B cell (primary cell): ENCODE measurements around the gene THBS3. TPM values are rescaled to one million over a fixed set of nuclear protein-coding genes. Genes with fewer than 3 reads are reported as not detected.
A peak's percentile ranks its signal among the peaks of the same experiment; 100 is the strongest.

ENCODE experiments used
- ATAC-seq: fragments of 200-7000 bp; cut with Tn5 transposase; one replicate; pipeline ENCODE4 v1.10.0; 2021; ENCODE audit warnings: low read depth, mild to moderate bottlenecking, moderate number of reproducible peaks, moderate library complexity
- CTCF ChIA-PET: fragments of 350-600 bp; sonication (Branson Sonifier 250); formaldehyde crosslinking; loops from one replicate; lab custom pipeline; 2021; ENCODE audit warnings: antibody characterized with exemption, inconsistent platforms; lab: Charles Lee
- POLR2A ChIA-PET: fragments of 350-600 bp; sonication (Branson Sonifier 250); formaldehyde crosslinking; loops from one replicate; lab custom pipeline; 2021; ENCODE audit warnings: antibody characterized with exemption; lab: Charles Lee
- DNase-seq: peaks from one replicate; pipeline ENCODE4 v3.0.0; 2013
- H2AFZ ChIP-seq: 2 replicates; pipeline ENCODE4 v1.6.1; 2012; ENCODE audit warnings: mild to moderate bottlenecking, low read depth, low read length; ENCODE audit not compliant: insufficient read depth, poor library complexity, severe bottlenecking
- H3K27ac ChIP-seq, 2 donors: 1 replicate in 1 of 2; 2 replicates in 1 of 2; pipeline ENCODE4 v1.5.1; 2012 to 2013; ENCODE audit warnings: low read length in 2 of 2, mild to moderate bottlenecking in 2 of 2, moderate library complexity in 1 of 2
- H3K27me3 ChIP-seq, 4 experiments: fragments of 200-600 bp in 1 of 4; sonication (generic) in 1 of 4; replicated peaks in 1 of 4; 1 replicate in 2 of 4; 2 replicates in 2 of 4; pipeline versions ENCODE4 v1.6.1 to v1.7.0; 2013 to 2016; ENCODE audit warnings: low read length in 3 of 4, mild to moderate bottlenecking in 2 of 4, mixed read lengths in 1 of 4, moderate library complexity in 1 of 4; ENCODE audit not compliant: insufficient read depth in 4 of 4, control insufficient read depth in 3 of 4; ENCODE audit errors: control extremely low read depth in 1 of 4
- H3K36me3 ChIP-seq, 2 experiments: replicated peaks in 1 of 2; 1 replicate in 1 of 2; 2 replicates in 1 of 2; pipeline versions ENCODE4 v1.6.1 to v1.7.1; 2013; ENCODE audit warnings: low read length in 1 of 2; ENCODE audit not compliant: insufficient read depth in 2 of 2, control insufficient read depth in 1 of 2; ENCODE audit errors: control extremely low read depth in 1 of 2, extremely low read depth in 1 of 2
- H3K4me1 ChIP-seq, 2 donors: fragments of 200-600 bp in 1 of 2; sonication (generic) in 1 of 2; 1 replicate in 1 of 2; 2 replicates in 1 of 2; pipeline versions ENCODE4 v1.5.1 to v1.6.1; 2013 to 2017; ENCODE audit warnings: low read length in 2 of 2; ENCODE audit not compliant: control insufficient read depth in 2 of 2, insufficient read depth in 2 of 2
- H3K4me2 ChIP-seq: replicated peaks from 2 replicates; pipeline ENCODE3; 2012; ENCODE audit warnings: mild to moderate bottlenecking, low read depth, low read length; ENCODE audit not compliant: poor library complexity, severe bottlenecking
- H3K4me3 ChIP-seq, 5 experiments: fragments of 200-600 bp in 1 of 5; sonication (generic) in 1 of 5; 1 replicate in 3 of 5; 2 replicates in 2 of 5; pipeline versions ENCODE4 v1.5.1 to v1.7.0; 2011 to 2016; ENCODE audit warnings: low read length in 4 of 5, mild to moderate bottlenecking in 4 of 5, low read depth in 2 of 5, control low read depth in 1 of 5, moderate library complexity in 1 of 5; ENCODE audit not compliant: insufficient read depth in 1 of 5; ENCODE audit errors: control extremely low read depth in 1 of 5, extremely low read depth in 1 of 5
- H3K79me2 ChIP-seq: fragments of 200-600 bp; sonication (generic); one replicate; pipeline ENCODE4 v1.6.0; 2016; ENCODE audit warnings: low read length; ENCODE audit not compliant: control insufficient read depth, insufficient read depth
- H3K9ac ChIP-seq: fragments of 200-600 bp; sonication (generic); 2 replicates; pipeline ENCODE4 v1.6.1; 2017; ENCODE audit warnings: mild to moderate bottlenecking, low read length, moderate library complexity
- H3K9me3 ChIP-seq, 3 donors: one replicate each; pipeline versions ENCODE4 v1.6.1 to v1.7.1; 2013; ENCODE audit warnings: low read length in 2 of 3; ENCODE audit not compliant: control insufficient read depth in 2 of 3, insufficient read depth in 1 of 3; ENCODE audit errors: control extremely low read depth in 1 of 3
- H4K20me1 ChIP-seq: 2 replicates; pipeline ENCODE4 v1.6.0; 2012; ENCODE audit warnings: mild to moderate bottlenecking, low read length; ENCODE audit not compliant: insufficient read depth, control insufficient read depth, poor library complexity, severe bottlenecking
- H3K27ac Mint-ChIP-seq: one replicate; pipeline ENCODE4 v1.8.0; 2021; ENCODE audit warnings: mixed read lengths
- H3K27me3 Mint-ChIP-seq: one replicate; pipeline ENCODE4 v1.8.0; 2021; ENCODE audit warnings: mixed read lengths
- H3K4me1 Mint-ChIP-seq: one replicate; pipeline ENCODE4 v1.8.0; 2021; ENCODE audit warnings: mixed read lengths
- H3K4me3 Mint-ChIP-seq: one replicate; pipeline ENCODE4 v1.8.0; 2021; ENCODE audit warnings: mixed read lengths
- H3K9me3 Mint-ChIP-seq: one replicate; pipeline ENCODE4 v1.8.0; 2022; ENCODE audit warnings: mixed read lengths; ENCODE audit not compliant: insufficient read depth
- EZH2 ChIP-seq: IDR thresholded peaks from 2 replicates; pipeline ENCODE4 v1.6.1; 2012; ENCODE audit warnings: borderline replicate concordance, low read depth, mild to moderate bottlenecking, moderate library complexity, low read length; ENCODE audit not compliant: insufficient read depth, poor library complexity, severe bottlenecking
- WGBS: methylation state at CpG from one replicate; pipeline ENCODE4 v1.1.5; 2013; ENCODE audit warnings: missing lambda C conversion rate; ENCODE audit not compliant: insufficient coverage; 5-methylcytosine and 5-hydroxymethylcytosine counted together
- intact Hi-C: fragments of 100-400 bp; cut with micrococcal nuclease; formaldehyde crosslinking; loops from one replicate; pipeline ENCODE4 v1.10.0; 2022
- polyA plus RNA-seq: library from polyadenylated mRNA; depleted of rRNA; stranded (reverse); fragments of >200 nt; gene quantifications from 2 replicates; pipeline ENCODE4 v1.2.3, GENCODE V29; 2012
- total RNA-seq, 2 donors: library from RNA; stranded (reverse); fragments of 120-200 nt in 1 of 2; gene quantifications; 1 replicate in 1 of 2; 2 replicates in 1 of 2; pipeline versions ENCODE4 v1.2.3 to v1.2.4, GENCODE V29; 2013 to 2022
- TF ChIP-seq, protein P1 (sequence below): fragments of 200-600 bp; IDR thresholded peaks from one replicate; pipeline ENCODE4 v1.8.0; 2022; ENCODE audit warnings: antibody characterized with exemption, mild to moderate bottlenecking

Gene THBS3
- total and polyA plus RNA-seq, 2 donors (not counting 1 experiment from before 2014, with no cell fraction given), result 28.0 to 28.6 TPM

DNA sequence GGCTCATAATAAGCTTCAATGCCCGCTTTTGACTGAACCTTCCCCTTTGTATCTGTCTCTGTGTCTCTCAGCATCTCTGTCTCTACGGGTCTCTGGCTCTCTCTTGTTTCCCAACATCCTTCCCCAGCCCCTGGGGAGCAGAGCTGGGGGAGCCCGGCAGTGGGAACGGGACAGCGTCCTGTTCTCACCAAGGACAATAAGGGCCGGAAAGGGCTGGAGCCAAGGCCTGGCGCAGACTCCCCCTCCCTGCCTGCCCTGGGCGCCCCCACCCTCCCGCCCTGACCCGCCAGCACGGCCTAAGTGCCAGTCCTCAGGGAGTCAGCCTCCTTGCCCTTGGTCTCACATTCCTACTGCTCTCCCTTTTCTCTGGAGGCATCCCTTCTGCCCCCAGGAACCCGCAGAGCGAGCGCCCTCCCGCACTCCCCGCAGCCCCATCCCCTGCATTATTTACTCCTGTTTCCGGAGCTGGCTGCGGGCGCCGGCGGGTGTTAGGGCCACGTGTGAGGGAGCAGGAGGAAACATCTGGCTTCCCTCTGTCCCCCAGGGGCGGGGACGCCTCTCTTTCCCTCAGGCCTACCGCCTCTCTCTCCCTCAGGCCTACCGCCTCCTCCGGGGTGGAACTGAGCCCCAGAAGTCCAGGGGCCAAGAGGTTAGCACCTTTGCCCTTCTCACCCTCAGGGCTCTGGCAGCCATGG lies 41.1 kb downstream of the THBS3 start:
- peaks cover 20% of the 10 kb centered on the region for H3K4me1 Mint-ChIP-seq
- peak overlapping the region; percentile 77 for H3K4me2 ChIP-seq
- peaks cover 10 to 22% of the 10 kb centered on the region in 2 donors for H3K4me1 ChIP-seq
- no peak for TF ChIP-seq EZH2
- TF ChIP-seq, protein P1, sequence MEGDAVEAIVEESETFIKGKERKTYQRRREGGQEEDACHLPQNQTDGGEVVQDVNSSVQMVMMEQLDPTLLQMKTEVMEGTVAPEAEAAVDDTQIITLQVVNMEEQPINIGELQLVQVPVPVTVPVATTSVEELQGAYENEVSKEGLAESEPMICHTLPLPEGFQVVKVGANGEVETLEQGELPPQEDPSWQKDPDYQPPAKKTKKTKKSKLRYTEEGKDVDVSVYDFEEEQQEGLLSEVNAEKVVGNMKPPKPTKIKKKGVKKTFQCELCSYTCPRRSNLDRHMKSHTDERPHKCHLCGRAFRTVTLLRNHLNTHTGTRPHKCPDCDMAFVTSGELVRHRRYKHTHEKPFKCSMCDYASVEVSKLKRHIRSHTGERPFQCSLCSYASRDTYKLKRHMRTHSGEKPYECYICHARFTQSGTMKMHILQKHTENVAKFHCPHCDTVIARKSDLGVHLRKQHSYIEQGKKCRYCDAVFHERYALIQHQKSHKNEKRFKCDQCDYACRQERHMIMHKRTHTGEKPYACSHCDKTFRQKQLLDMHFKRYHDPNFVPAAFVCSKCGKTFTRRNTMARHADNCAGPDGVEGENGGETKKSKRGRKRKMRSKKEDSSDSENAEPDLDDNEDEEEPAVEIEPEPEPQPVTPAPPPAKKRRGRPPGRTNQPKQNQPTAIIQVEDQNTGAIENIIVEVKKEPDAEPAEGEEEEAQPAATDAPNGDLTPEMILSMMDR, result no peak
- peaks cover 0 to 21% of the 10 kb centered on the region in 2 experiments for H3K36me3 ChIP-seq
- ChIA-PET CTCF (interaction anchor here (0.6 to 10.6 kb wide), 27 partner anchors 12 to 497 kb away, joined by 3 to 307 read pairs (median 7); partner anchors contain the start of genes DPM3, EFNA1, EFNA4 and SLC50A1), POLR2A (interaction anchor here (0.7 to 1.5 kb wide), 5 partner anchors 28 to 82 kb away, joined by 3 to 10 read pairs (median 6); partner anchors contain the start of gene SLC50A1)
- H3K27me3 ChIP-seq, result no peaks in the 10 kb centered on the region
- H3K27ac Mint-ChIP-seq, result peak overlapping the region; percentile 72
- peaks cover 0 to 10% (median 0%) of the 10 kb centered on the region in 3 donors for H3K9me3 ChIP-seq
- H4K20me1 ChIP-seq, result no peaks in the 10 kb centered on the region
- H3K27me3 Mint-ChIP-seq, result no peaks in the 10 kb centered on the region
- H3K4me3 Mint-ChIP-seq, result peak overlapping the region; percentile 82
- DNase-seq, result no peak
- 7% methylated on average over 17 of the region's 27 CpGs for WGBS
- peak overlapping the region; percentile 69 for H2AFZ ChIP-seq
- H3K4me3 ChIP-seq, result peak overlapping the region in 4 of 5 experiments; percentile 8 to 33 (median 26)
- H3K9me3 Mint-ChIP-seq, result no peaks in the 10 kb centered on the region
- H3K79me2 ChIP-seq, result peaks cover 24% of the 10 kb centered on the region
- H3K27ac ChIP-seq, result peak overlapping the region; percentile 2 to 34
- intact Hi-C loops, result loop anchor here (1.0 to 5.0 kb wide), 4 partner anchors 26 to 103 kb away; partner anchors contain the start of genes DPM3, EFNA1 and EFNA4
- ATAC-seq, result peak; percentile 7
- peak overlapping the region; percentile 24 for H3K9ac ChIP-seq

DNA sequence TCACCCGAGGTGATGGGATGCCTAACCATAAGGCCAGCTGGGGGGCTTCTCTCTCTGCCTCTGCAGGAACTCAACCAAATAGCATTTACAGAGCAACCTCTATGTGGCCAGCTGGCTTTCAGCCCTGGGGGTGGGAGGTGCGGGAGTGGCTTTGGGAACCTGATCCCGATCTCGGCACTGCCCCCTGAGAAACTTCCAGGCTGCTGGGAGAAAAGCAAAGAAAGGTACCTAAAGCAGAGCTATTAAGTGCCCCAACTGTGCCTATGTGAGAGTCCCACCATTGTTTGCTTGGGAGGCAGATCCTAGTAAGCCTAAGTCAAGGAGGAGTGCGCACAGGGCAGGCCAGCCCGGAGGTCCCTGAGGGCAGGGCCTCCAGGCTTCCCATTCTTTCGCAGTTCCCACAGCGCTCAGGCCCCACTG lies 41.6 kb downstream of the THBS3 start:
- Mint-ChIP-seq H3K9me3 (no peaks in the 10 kb centered on the region), H3K4me3 (no peak overlapping the region), H3K27me3 (no peaks in the 10 kb centered on the region), H3K27ac (peak overlapping the region; percentile 56), H3K4me1 (peaks cover 20% of the 10 kb centered on the region)
- POLR2A ChIA-PET, result no interaction called here
- Histone ChIP-seq H4K20me1 (no peaks in the 10 kb centered on the region), H3K79me2 (peaks cover 19% of the 10 kb centered on the region), H3K4me3 (no peak overlapping the region), H3K27me3 (no peaks in the 10 kb centered on the region), H3K9ac (no peak overlapping the region), H3K27ac (no peak overlapping the region), H3K9me3 (peaks cover 0 to 10% (median 0%) of the 10 kb centered on the region in 3 donors), H3K4me1 (peaks cover 10 to 22% of the 10 kb centered on the region in 2 donors), H2AFZ (peak overlapping the region; percentile 60), H3K36me3 (peaks cover 0 to 21% of the 10 kb centered on the region in 2 experiments), H3K4me2 (peak overlapping the region; percentile 77)
- DNase-seq (peak; percentile 28), ATAC-seq (no peak)
- no peak for TF ChIP-seq EZH2
- TF ChIP-seq, protein P1, result no peak
- intact Hi-C loops, result loop anchor here (5.0 kb wide), 1 partner anchor 39 kb away; the partner anchor contains the start of gene EFNA1
- CTCF ChIA-PET, result interaction anchor here (0.6 to 10.6 kb wide), 13 partner anchors 11 to 122 kb away, joined by 3 to 307 read pairs (median 9); partner anchors contain the start of gene EFNA1
- 34% methylated on average over 7 of the region's 8 CpGs for WGBS
